Neural progenitor cell (in vitro differentiated cells): ENCODE measurements around the gene HLA-E.

Source experiments
- CTCF ChIP-seq: fragments of 200-600 bp; sonication (generic); IDR thresholded peaks from 2 replicates; pipeline ENCODE4 v1.5.1; 2017; ENCODE audit warnings: antibody characterized with exemption, mild to moderate bottlenecking
- EZH2 ChIP-seq: fragments of 200-600 bp; sonication (generic); IDR thresholded peaks from 2 replicates; pipeline ENCODE4 v1.6.1; 2017; ENCODE audit warnings: antibody characterized with exemption, mild to moderate bottlenecking, moderate library complexity

- TF ChIP-seq CTCF (no peak), EZH2 (no peak)
These were observed 43.0 kb upstream of the HLA-E start for GRCh38 chr6:30446259-30446658.
